Dedifferentiated amniotic fluid mesenchymal stem cell (primary cell): ENCODE results near the gene TSR1.
"Not testable (repeated sequence)": the region's sequence is repeated elsewhere in the genome, so short reads cannot be mapped to it uniquely, and the experiment has no call there.

ENCODE experiments used
- DNase-seq: peaks from one replicate; pipeline ENCODE4 v3.0.0-alpha.2; 2016; ENCODE audit errors: extremely low spot score

The TSR1 gene

GRCh38 chr17:2336852-2337543 lies 741 bp upstream of the TSR1 start, which contains the start of gene SGSM2:
Gene SGSM2, plus strand, starts transcription at chr17:2337501. Its CDS starts 188 bp downstream, at chr17:2337689.
- peak; percentile 22 for DNase-seq

- no peak for DNase-seq
Measured at GRCh38 chr17:2335726-2336214, 487 bp downstream of the TSR1 start.

DNA sequence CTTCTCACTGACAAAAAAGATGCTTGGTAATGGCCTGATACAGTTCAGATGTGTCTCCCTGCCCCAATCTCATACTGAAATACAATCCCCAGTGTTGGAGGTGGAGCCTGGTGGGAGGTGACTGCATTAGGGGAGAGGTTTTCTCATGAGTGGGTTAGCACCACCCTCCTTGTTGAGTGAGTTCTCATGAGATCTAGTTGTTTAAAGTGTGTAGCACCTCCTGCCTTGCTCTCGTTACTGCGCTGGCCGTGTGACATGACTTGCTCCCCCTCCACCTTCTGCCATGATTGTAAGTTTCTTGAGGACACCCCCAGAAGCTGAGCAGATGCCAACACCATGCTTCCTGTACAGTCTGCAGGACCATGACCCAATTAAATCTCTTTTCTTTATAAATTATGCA lies 5.0 kb downstream of the TSR1 start:
- DNase-seq: no peak

- no peak for DNase-seq
Measured at GRCh38 chr17:2323629-2324314, 12.5 kb downstream of the TSR1 start.

- no peak for DNase-seq
Measured at GRCh38 chr17:2321399-2321798, 14.9 kb downstream of the TSR1 start.

GRCh38 chr17:2319051-2319450 lies 17.2 kb downstream of the TSR1 start:
- no peak for DNase-seq

GRCh38 chr17:2317796-2318195 lies 18.5 kb downstream of the TSR1 start:
- no peak for DNase-seq

GRCh38 chr17:2316916-2317205 lies 19.4 kb downstream of the TSR1 start:
- not testable (repeated sequence) for DNase-seq

GRCh38 chr17:2312736-2313135 lies 23.5 kb downstream of the TSR1 start:
- DNase-seq: peak; percentile 36

- DNase-seq: no peak
Measured at GRCh38 chr17:2309338-2310154, 26.7 kb downstream of the TSR1 start.

DNA sequence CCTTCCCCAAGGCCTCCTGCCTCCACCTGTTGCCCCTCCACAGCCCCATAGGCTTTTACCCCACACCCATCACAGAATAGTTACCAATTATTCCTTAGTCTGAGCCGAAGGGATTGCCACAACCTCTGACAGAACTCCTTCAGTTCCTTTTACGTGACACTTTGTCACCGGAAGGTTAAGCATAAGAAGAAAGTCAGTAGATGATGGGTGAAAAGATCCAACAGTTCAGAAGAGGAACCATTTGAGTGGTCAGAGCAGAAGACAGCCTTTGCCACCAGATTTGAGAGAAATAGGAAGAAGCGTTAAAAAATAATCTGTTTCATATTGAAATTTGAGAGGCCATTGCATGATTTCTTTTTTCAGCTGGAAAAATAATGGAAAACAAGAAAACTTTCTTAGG lies 31.3 kb downstream of the TSR1 start:
- no peak for DNase-seq

DNA sequence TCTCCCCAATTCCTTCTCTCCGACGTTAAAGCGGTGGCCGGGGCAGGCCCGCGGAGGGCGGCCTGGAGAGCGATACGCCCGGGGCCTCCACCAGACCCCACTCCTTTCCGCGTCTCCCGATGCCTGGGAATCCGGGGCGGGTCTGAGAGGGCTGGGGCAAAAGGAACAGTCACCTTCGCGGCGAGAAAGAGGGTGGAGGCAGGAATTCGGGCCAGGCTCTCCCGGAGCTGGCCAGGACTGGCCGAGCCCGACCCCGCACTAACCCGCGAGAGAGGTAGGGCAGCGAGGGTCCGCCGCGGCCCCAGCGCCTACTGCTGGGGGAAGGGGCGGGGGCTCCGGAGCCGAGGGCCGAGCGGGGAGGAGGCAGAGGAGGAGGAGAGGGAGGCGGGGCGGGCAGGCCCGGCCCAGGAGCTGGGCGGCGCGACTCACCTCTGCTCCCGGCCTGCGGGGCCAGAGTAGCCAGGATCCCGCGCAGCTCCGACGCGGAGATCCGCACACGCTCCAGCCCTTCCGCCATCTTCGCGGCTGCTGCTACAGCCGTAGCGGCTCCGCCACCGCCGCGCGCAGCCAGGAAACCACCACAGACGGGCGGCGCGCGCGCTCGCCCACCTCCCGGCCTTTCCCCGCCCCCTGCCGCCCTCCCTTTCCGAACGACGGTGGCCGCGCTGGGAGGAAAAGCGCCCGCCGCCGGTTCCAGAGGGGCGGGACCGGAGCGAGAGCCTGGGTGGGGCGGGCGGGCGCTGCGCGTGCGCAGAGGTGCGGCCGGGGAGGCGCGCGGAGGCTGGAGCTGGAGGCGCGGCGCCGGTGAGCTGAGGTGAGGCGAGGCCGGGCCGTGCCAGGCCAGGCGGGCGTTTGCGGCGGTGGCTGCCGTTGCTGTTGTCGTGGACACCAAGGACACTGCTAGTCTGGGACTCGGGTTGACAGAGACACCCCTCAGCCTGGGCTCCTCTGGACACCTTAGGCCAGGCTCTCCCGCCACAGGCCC lies 32.8 kb downstream of the TSR1 start, which contains the start of the genes SMG6 and SRR:
Gene SMG6 (minus strand): TSS at position 582 of the 985 bp plus-strand sequence. CDS start 65 bp downstream, at position 517.
Gene SRR (plus strand): TSS at position 747 of the 985 bp plus-strand sequence. CDS start 11,611 bp downstream, outside the sequence.
- peak; percentile 71 for DNase-seq

DNA sequence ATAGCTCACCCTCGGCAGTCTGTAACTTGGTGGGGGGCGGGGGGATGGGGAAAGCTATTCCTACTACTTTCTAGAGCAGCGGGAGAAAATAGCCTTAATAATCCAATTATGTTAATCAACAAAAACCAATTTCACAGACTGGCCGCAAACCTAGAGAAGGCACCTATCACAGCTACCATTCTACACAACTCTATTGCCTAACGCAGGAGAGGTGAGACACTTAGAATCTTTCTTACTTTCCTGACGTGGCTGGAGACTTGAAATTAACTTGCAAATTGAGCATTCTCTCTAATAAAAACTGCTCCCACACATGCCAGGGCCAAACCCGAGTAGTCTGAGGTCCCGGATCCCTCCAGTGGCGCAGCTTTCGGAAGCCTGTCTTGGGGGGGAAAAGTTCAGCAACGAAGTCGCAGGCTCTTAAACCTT lies 33.5 kb downstream of the TSR1 start:
- DNase-seq: no peak

DNA sequence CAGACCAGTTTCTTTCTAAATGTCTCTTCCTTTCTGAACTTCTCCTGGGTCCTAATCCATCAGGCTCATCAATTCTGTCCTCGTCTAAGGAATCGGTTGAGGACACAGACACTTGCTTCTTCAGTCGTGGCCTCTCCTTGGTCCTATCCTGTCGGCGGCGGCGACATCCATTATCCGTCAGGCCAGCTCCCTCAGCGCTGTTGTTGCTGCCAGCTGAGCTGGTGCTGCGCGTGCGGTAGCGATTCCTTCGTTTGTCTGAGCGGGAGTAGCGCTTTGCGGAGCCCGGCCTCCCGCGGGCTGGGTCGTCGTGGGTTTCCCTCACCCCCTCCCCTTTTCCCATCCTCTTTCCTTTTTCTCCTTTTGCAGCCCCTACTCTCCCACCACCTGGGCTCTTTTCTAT lies 36.5 kb downstream of the TSR1 start:
- no peak for DNase-seq

DNA sequence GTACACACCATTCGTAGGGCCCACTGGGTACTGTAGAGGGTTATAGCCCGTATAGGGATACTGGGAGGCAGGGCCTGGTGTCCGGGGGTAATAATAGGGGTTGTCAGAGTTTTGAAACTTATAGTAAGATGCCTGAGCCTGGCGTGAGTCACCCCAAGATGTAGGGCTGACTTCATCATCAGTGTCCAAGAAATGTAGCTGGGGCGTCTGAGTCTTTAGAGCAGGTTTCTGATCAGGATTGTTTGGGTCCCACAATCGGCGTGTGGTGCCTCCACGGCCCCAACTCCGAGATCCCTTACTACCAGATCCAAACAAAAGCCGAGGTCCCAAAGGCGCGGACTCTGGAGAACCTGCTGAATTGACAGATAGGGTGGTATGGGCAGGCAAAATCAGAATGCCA lies 37.1 kb downstream of the TSR1 start:
- no peak for DNase-seq

DNA sequence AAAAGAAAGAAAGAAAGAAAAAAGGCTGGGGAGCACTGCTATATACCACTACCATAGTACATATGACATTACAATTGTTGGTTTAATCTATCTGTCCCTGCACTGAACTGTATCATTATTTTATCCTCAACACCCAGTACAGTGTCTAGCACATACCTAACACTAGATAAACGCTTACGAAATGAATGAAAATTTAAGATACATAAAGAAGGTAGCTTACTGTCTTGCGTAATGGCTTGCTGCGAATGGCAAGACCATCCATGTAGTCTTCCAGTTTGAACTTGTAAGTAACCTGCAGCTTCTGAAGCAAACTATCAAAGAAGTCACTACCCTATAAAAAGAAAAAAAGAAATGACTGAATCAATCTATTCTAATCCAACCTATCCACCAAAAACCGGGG lies 39.2 kb downstream of the TSR1 start:
- no peak for DNase-seq

- DNase-seq: no peak
Measured at GRCh38 chr17:2295575-2295974, 40.7 kb downstream of the TSR1 start.

- DNase-seq: peak; percentile 26
Measured at GRCh38 chr17:2292100-2292499, 44.2 kb downstream of the TSR1 start.

- no peak for DNase-seq
Measured at GRCh38 chr17:2289878-2290478, 46.3 kb downstream of the TSR1 start.

DNA sequence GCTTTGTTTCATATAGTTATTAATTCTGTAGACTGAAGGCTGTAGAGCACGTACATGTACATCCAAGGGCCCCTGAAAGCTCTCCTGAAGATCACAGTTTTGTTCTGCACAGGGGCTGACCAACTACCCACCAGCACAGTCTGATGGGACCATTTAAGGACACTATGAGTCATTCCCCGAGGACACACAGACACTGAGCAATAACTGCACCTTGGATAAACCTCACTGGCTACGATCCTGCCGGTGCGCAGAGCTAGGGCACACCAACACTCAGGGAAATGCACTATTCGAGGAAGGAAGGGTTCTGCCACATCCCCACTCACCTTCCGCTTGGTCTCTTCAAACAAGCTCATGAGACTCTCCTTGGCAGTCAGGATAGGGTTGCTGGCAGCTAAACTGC lies 53.0 kb downstream of the TSR1 start:
- DNase-seq: no peak
